Germinal center (tissue), 1 donor: ENCODE measurements around the gene TMEM52B.

Source experiments
- DNase-seq: peaks from one replicate; pipeline ENCODE4 v3.0.0; 2012; ENCODE audit warnings: mixed read lengths, low spot score

Gene TMEM52B

GRCh38 chr12:10178821-10179220, at the start of gene TMEM52B:
TSS of gene TMEM52B (plus strand) at chr12:10179032. CDS start at chr12:10179575, 543 bp downstream.
- no peak for DNase-seq

- DNase-seq, result peak; percentile 28
These were observed 48.8 kb upstream of the TMEM52B start, which contains the start of gene CLEC7A for GRCh38 chr12:10130042-10130441. TSS of gene CLEC7A (minus strand) at chr12:10130199. CDS start at chr12:10130082, 117 bp downstream.

- DNase-seq, result no peak
These were observed 47.6 kb upstream of the TMEM52B start for GRCh38 chr12:10131111-10131690.

GRCh38 chr12:10132850-10133370, 45.9 kb upstream of the TMEM52B start:
- DNase-seq, result no peak

- DNase-seq, result no peak
These were observed 43.7 kb upstream of the TMEM52B start for GRCh38 chr12:10135126-10135525.

- DNase-seq, result no peak
These were observed 42.1 kb upstream of the TMEM52B start for GRCh38 chr12:10136637-10137205.

GRCh38 chr12:10140001-10140400, 38.8 kb upstream of the TMEM52B start:
- DNase-seq, result no peak

GRCh38 chr12:10142976-10143589, 35.7 kb upstream of the TMEM52B start:
- no peak for DNase-seq

GRCh38 chr12:10147714-10148403, 31.0 kb upstream of the TMEM52B start:
- no peak for DNase-seq

- DNase-seq, result no peak
These were observed 27.2 kb upstream of the TMEM52B start for GRCh38 chr12:10151621-10152020.

GRCh38 chr12:10153271-10154144, 25.3 kb upstream of the TMEM52B start:
- DNase-seq, result peak; percentile 43

GRCh38 chr12:10154145-10154496, 24.7 kb upstream of the TMEM52B start:
- DNase-seq, result no peak

- no peak for DNase-seq
These were observed 22.9 kb upstream of the TMEM52B start for GRCh38 chr12:10155966-10156365.

GRCh38 chr12:10158406-10158805, 20.4 kb upstream of the TMEM52B start:
- DNase-seq, result no peak

- DNase-seq, result no peak
These were observed 19.6 kb upstream of the TMEM52B start for GRCh38 chr12:10159280-10159679.

- DNase-seq, result no peak
These were observed 18.0 kb upstream of the TMEM52B start for GRCh38 chr12:10160617-10161385.

GRCh38 chr12:10163084-10163483, 15.7 kb upstream of the TMEM52B start:
- DNase-seq, result peak; percentile 23

GRCh38 chr12:10165421-10165820, 13.4 kb upstream of the TMEM52B start:
- DNase-seq, result no peak

GRCh38 chr12:10167599-10167998, 11.2 kb upstream of the TMEM52B start:
- no peak for DNase-seq

- no peak for DNase-seq
These were observed 9.7 kb upstream of the TMEM52B start for GRCh38 chr12:10169104-10169503.

- DNase-seq, result peak; percentile 59
These were observed 8.6 kb upstream of the TMEM52B start for GRCh38 chr12:10170216-10170615.
